ENCODE results near the gene SIRPB2.

- TF ChIP-seq, protein P1, sequence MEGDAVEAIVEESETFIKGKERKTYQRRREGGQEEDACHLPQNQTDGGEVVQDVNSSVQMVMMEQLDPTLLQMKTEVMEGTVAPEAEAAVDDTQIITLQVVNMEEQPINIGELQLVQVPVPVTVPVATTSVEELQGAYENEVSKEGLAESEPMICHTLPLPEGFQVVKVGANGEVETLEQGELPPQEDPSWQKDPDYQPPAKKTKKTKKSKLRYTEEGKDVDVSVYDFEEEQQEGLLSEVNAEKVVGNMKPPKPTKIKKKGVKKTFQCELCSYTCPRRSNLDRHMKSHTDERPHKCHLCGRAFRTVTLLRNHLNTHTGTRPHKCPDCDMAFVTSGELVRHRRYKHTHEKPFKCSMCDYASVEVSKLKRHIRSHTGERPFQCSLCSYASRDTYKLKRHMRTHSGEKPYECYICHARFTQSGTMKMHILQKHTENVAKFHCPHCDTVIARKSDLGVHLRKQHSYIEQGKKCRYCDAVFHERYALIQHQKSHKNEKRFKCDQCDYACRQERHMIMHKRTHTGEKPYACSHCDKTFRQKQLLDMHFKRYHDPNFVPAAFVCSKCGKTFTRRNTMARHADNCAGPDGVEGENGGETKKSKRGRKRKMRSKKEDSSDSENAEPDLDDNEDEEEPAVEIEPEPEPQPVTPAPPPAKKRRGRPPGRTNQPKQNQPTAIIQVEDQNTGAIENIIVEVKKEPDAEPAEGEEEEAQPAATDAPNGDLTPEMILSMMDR (IDR thresholded peaks at IDR 0.05) = no peak
- no peak for TF ChIP-seq POLR2A (IDR thresholded peaks at IDR 0.05)
These were observed 3.2 kb upstream of the SIRPB2 start for GRCh38 chr20:1494436-1494835.

Data from tibial nerve (tissue), 3 donors.